SK-N-SH (cell line): ENCODE data around the gene SGCA. TPM values are rescaled to one million over a fixed set of nuclear protein-coding genes. Genes with fewer than 3 reads are reported as not detected.

Experiments
- CTCF ChIA-PET: fragments of 300-600, 350-600 bp; formaldehyde crosslinking; extraction: SDS; loops from one replicate; lab custom pipeline; 2021; lab: Yijun Ruan, JAX
- POLR2A ChIA-PET: fragments of 350-600 bp; sonication (Branson Sonifier 250); formaldehyde crosslinking; extraction: SDS; loops from one replicate; lab custom pipeline; 2020; ENCODE audit warnings: antibody characterized with exemption, inconsistent platforms; lab: Yijun Ruan, JAX
- DNase-seq: peaks from one replicate; pipeline ENCODE4 v3.0.0; 2012
- H2AFZ ChIP-seq: fragments of 200-600 bp; sonication (generic); 2 replicates; pipeline ENCODE4 v1.8.1; 2016; ENCODE audit warnings: antibody characterized with exemption, mild to moderate bottlenecking, low read depth
- H3F3A ChIP-seq: fragments of 200-600 bp; sonication (generic); replicated peaks from 2 replicates; pipeline ENCODE3; 2016; ENCODE audit warnings: antibody characterized with exemption, mild to moderate bottlenecking; ENCODE audit not compliant: insufficient read depth
- H3K27ac ChIP-seq, 2 experiments: fragments of 200-500 bp in 1 of 2; fragments of 200-600 bp in 1 of 2; sonication (Bioruptor generic) in 1 of 2; sonication (generic), shearing (Covaris generic) in 1 of 2; 2 replicates each; pipeline versions ENCODE4 v1.5.1 to v1.6.1; 2014 to 2016; ENCODE audit warnings: low read depth in 2 of 2, inconsistent platforms in 1 of 2, low read length in 1 of 2, mild to moderate bottlenecking in 1 of 2, mixed read lengths in 1 of 2
- H3K27me3 ChIP-seq: fragments of 200-600 bp; sonication (generic), shearing (Covaris generic); 2 replicates; pipeline ENCODE4 v1.6.1; 2016; ENCODE audit warnings: mixed run types; ENCODE audit not compliant: insufficient read depth
- H3K36me3 ChIP-seq, 2 experiments: fragments of 200-500 bp in 1 of 2; fragments of 200-600 bp in 1 of 2; sonication (Bioruptor generic) in 1 of 2; sonication (generic) in 1 of 2; replicated peaks in 1 of 2; 2 replicates each; pipeline versions ENCODE3 to v1.5.1; 2014 to 2016; ENCODE audit warnings: low read length in 1 of 2, mild to moderate bottlenecking in 1 of 2; ENCODE audit not compliant: insufficient read depth in 2 of 2, control insufficient read depth in 1 of 2
- H3K4me1 ChIP-seq, 2 experiments: fragments of 200-500 bp in 1 of 2; fragments of 200-600 bp in 1 of 2; sonication (Bioruptor generic) in 1 of 2; sonication (generic), shearing (Covaris generic) in 1 of 2; 2 replicates each; pipeline versions ENCODE4 v1.5.1 to v1.6.1; 2014 to 2016; ENCODE audit warnings: low read depth in 1 of 2, low read length in 1 of 2, mixed run types in 1 of 2; ENCODE audit not compliant: insufficient read depth in 2 of 2, control insufficient read depth in 1 of 2
- H3K4me2 ChIP-seq: fragments of 200-600 bp; sonication (generic), shearing (Covaris generic); 2 replicates; pipeline ENCODE4 v1.6.1; 2017; ENCODE audit warnings: mixed run types
- H3K4me3 ChIP-seq, 2 experiments: fragments of 200-500 bp in 1 of 2; fragments of 200-600 bp in 1 of 2; sonication (Bioruptor generic) in 1 of 2; sonication (generic), shearing (Covaris generic) in 1 of 2; 2 replicates each; pipeline versions ENCODE4 v1.5.1 to v1.8.1; 2014 to 2016; ENCODE audit warnings: low read depth in 2 of 2, inconsistent platforms in 1 of 2, low read length in 1 of 2, mild to moderate bottlenecking in 1 of 2, mixed read lengths in 1 of 2, moderate library complexity in 1 of 2
- H3K79me2 ChIP-seq: fragments of 200-600 bp; sonication (generic); 2 replicates; pipeline ENCODE4 v1.8.1; 2017; ENCODE audit warnings: mild to moderate bottlenecking; ENCODE audit not compliant: insufficient read depth
- H3K9ac ChIP-seq: fragments of 200-600 bp; sonication (generic); 2 replicates; pipeline ENCODE4 v1.6.1; 2017; ENCODE audit warnings: mixed run types
- H3K9me2 ChIP-seq: fragments of 200-600 bp; sonication (generic); 2 replicates; pipeline ENCODE4 v1.6.1; 2017; ENCODE audit warnings: mixed run types
- H3K9me3 ChIP-seq: fragments of 200-600 bp; sonication (generic); 2 replicates; pipeline ENCODE4 v1.6.1; 2017; ENCODE audit warnings: mixed run types, mild to moderate bottlenecking, moderate library complexity
- H4K20me1 ChIP-seq: fragments of 200-600 bp; sonication (generic); 2 replicates; pipeline ENCODE4 v1.6.1; 2017; ENCODE audit warnings: mild to moderate bottlenecking, mixed run types; ENCODE audit not compliant: insufficient read depth
- CHD2 ChIP-seq: fragments of 150-350 bp; IDR thresholded peaks from 2 replicates; pipeline ENCODE4 v1.6.1; 2018; ENCODE audit warnings: low read length; ENCODE audit not compliant: partially characterized antibody
- GABPA ChIP-seq: IDR thresholded peaks from 2 replicates; pipeline ENCODE4 v1.4.0; 2012; ENCODE audit warnings: low read depth, mild to moderate bottlenecking
- GATA2 ChIP-seq: sonication (generic); formaldehyde crosslinking; IDR thresholded peaks from 2 replicates; pipeline ENCODE4 v1.5.0; 2020; ENCODE audit warnings: mild to moderate bottlenecking, missing genetic modification reagents
- MAX ChIP-seq: IDR thresholded peaks from 2 replicates; pipeline ENCODE4 v1.4.0; 2012; ENCODE audit warnings: low read depth
- MEF2A ChIP-seq: IDR thresholded peaks from 2 replicates; pipeline ENCODE4 v1.4.0; 2012; ENCODE audit warnings: low read depth, borderline replicate concordance
- MXI1 ChIP-seq: IDR thresholded peaks from 2 replicates; pipeline ENCODE4 v1.6.1; 2012; ENCODE audit warnings: mild to moderate bottlenecking, low read depth, low read length, improper control_type of control experiment
- RAD21 ChIP-seq: IDR thresholded peaks from 2 replicates; pipeline ENCODE4 v1.6.1; 2012; ENCODE audit warnings: mild to moderate bottlenecking, low read length
- RCOR1 ChIP-seq: fragments of 150-350 bp; IDR thresholded peaks from 2 replicates; pipeline ENCODE4 v1.6.1; 2017; ENCODE audit warnings: antibody characterized with exemption, low read length
- REST ChIP-seq: IDR thresholded peaks from 2 replicates; pipeline ENCODE4 v1.6.1; 2012; ENCODE audit warnings: mild to moderate bottlenecking, low read depth, low read length, moderate library complexity
- RFX5 ChIP-seq: IDR thresholded peaks from 2 replicates; pipeline ENCODE4 v1.6.1; 2012; ENCODE audit warnings: mild to moderate bottlenecking, improper control_type of control experiment, low read length
- RXRA ChIP-seq: IDR thresholded peaks from 2 replicates; pipeline ENCODE4 v1.4.0; 2012; ENCODE audit warnings: low read depth, mild to moderate bottlenecking, borderline replicate concordance
- TAF1 ChIP-seq: IDR thresholded peaks from 2 replicates; pipeline ENCODE4 v1.6.1; 2012; ENCODE audit warnings: low read depth, mild to moderate bottlenecking, low read length, moderate library complexity, borderline replicate concordance
- TCF12 ChIP-seq: IDR thresholded peaks from 2 replicates; pipeline ENCODE4 v1.4.0; 2012
- TEAD4 ChIP-seq: IDR thresholded peaks from 2 replicates; pipeline ENCODE4 v1.4.0; 2012; ENCODE audit warnings: mild to moderate bottlenecking, borderline replicate concordance; ENCODE audit not compliant: insufficient read depth
- YY1 ChIP-seq: IDR thresholded peaks from 2 replicates; pipeline ENCODE4 v1.4.0; 2012; ENCODE audit warnings: low read depth, mild to moderate bottlenecking
- ZBTB33 ChIP-seq: IDR thresholded peaks from 2 replicates; pipeline ENCODE4 v1.4.0; 2012; ENCODE audit warnings: low read depth, borderline replicate concordance
- WGBS: methylation state at CpG from one replicate; pipeline ENCODE4 v1.1.6; 2017; ENCODE audit warnings: low lambda C conversion rate; 5-methylcytosine and 5-hydroxymethylcytosine counted together
- polyA plus RNA-seq, 3 experiments: library from polyadenylated mRNA; depleted of rRNA; stranded (reverse); fragments of >200 nt; gene quantifications; 2 replicates each; pipeline ENCODE4 v1.2.3, GENCODE V29; 2012

The SGCA gene
- polyA plus RNA-seq, 1 of the 3 experiments (the other 2 are of a cell fraction) = not detected

GRCh38 chr17:50180111-50180510, 14.3 kb downstream of the SGCA start (continued):
- no peak for TF ChIP-seq RCOR1

- Histone ChIP-seq H3K4me2 (no peak overlapping the region), H3K27me3 (no peaks in the 10 kb centered on the region), H3K4me1 (peaks cover 21 to 48% of the 10 kb centered on the region in 2 experiments; a peak in 3 of 4 replicates), H3K9me3 (no peaks in the 10 kb centered on the region), H4K20me1 (peaks cover 41% of the 10 kb centered on the region), H3K36me3 (peaks cover 14 to 18% of the 10 kb centered on the region in 2 experiments), H3K4me3 (no peak overlapping the region), H3K9ac (no peak overlapping the region), H3K79me2 (no peaks in the 10 kb centered on the region), H3K9me2 (no peaks in the 10 kb centered on the region), H2AFZ (no peak overlapping the region), H3K27ac (peak overlapping the region in 1 of 2 experiments; percentile 100; a peak in 1 of 4 replicates), H3F3A (peaks cover 76% of the 10 kb centered on the region)
- ChIA-PET POLR2A (no interaction called here), CTCF (interaction anchor here (1.4 to 4.0 kb wide), 4 partner anchors 8 to 21 kb away, joined by 3 to 31 read pairs (median 18); partner anchors contain the start of gene COL1A1)
- no peak for TF ChIP-seq GABPA
- TF ChIP-seq RXRA = no peak
- TF ChIP-seq GATA2 (CRISPR knock-in tag) = no peak
- TF ChIP-seq RFX5 = no peak
- no peak for TF ChIP-seq REST
- TF ChIP-seq MXI1 = no peak
- TF ChIP-seq RAD21 = no peak
- TF ChIP-seq CHD2 = no peak
- TF ChIP-seq MAX = no peak
- no peak for TF ChIP-seq ZBTB33
- no peak for TF ChIP-seq TAF1
- no peak for TF ChIP-seq MEF2A
- TF ChIP-seq YY1 = no peak
- no peak for TF ChIP-seq TEAD4
- no peak for TF ChIP-seq TCF12
- no peak for DNase-seq
- WGBS = 87% methylated on average over 12 of the region's 12 CpGs
Observed at GRCh38 chr17:50180620-50181019, 14.8 kb downstream of the SGCA start.
